GM18499 (cell line): ENCODE results near the gene SERPINB6.
A peak's percentile ranks its signal among the peaks of the same experiment; 100 is the strongest.
"Not testable (repeated sequence)": the region's sequence is repeated elsewhere in the genome, so short reads cannot be mapped to it uniquely, and the experiment has no call there.

Experiments used
- ATAC-seq: cut with Tn5 transposase; IDR thresholded peaks from one replicate; pipeline ENCODE4 v1.9.1; 2021; ENCODE audit warnings: moderate number of reproducible peaks; ENCODE audit not compliant: insufficient read depth, unreplicated experiment

The SERPINB6 gene

DNA sequence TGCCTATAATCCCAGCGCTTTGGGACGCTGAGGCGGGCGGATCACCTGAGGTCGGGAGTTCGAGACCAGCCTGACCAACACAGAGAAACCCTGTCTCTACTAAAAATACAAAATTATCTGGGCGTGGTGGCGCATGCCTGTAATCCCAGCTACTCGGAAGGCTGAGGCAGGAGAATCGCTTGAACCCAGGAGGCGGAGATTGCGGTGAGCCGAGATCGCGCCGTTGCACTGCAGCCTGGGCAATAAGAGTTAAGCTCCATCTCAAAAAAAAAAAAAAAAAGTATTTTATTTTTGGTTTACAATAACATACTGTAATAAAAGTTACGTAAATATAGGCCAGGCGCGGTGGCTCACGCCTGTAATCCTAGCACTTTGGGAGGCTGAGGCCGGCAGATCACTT, 29.3 kb downstream of the SERPINB6 start:
- not testable (repeated sequence) for ATAC-seq

DNA sequence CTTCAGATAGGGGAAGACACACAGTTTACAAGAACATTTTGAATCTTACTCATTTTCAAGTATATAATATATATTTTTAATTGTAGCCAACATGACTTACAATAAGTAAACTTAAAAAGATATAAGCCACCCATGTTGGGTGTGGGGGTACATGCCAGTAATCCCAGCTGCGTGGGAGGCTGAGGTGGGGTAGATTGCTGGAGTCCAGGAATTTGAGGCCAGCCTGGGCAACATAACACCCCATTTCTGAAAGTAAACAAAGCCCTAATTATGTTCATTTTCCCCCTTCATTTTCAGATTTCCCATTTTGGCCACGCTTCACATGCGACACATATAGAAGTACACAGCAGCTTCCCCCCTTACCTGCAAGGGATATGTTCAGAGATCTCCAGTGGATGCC, 30.5 kb downstream of the SERPINB6 start:
- no peak for ATAC-seq

DNA sequence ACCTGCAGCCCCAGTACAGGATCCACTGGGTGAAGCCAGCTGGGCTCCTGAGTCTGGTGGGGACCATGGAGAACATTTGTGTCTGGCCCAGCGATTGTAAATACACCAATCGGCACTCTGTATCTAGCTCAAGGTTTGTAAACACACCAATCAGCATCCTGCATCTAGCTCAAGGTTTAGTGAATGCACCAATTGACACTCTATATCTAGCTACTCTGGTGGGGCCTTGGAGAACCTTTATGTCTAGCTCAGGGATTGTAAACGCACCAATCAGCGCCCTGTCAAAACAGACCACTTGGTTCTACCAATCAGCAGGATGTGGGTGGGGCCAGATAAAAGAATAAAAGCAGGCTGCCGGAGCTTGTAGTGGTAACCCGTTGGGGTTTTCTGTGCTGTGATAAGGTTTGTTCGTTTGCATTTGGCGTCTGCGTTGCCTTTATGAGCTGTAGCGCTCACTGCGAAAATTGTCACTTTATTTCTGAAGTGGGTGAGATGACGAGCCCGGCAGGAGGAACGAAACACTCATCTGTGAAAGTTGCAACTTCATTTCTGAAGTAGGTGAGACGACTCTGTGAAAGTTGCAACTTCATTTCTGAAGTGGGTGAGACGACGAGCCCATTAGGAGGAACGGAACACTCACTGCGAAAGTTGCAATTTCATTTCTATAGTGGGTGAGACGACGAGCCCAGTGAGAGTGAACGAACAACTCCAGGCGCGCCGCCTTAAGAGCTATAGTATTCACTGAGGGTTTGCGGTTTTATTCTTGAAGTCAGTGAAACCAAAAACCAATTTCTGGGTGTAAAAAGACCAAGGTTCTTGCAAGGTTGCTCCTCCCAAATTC, 31.1 kb downstream of the SERPINB6 start:
- peak; percentile 71 for ATAC-seq

DNA sequence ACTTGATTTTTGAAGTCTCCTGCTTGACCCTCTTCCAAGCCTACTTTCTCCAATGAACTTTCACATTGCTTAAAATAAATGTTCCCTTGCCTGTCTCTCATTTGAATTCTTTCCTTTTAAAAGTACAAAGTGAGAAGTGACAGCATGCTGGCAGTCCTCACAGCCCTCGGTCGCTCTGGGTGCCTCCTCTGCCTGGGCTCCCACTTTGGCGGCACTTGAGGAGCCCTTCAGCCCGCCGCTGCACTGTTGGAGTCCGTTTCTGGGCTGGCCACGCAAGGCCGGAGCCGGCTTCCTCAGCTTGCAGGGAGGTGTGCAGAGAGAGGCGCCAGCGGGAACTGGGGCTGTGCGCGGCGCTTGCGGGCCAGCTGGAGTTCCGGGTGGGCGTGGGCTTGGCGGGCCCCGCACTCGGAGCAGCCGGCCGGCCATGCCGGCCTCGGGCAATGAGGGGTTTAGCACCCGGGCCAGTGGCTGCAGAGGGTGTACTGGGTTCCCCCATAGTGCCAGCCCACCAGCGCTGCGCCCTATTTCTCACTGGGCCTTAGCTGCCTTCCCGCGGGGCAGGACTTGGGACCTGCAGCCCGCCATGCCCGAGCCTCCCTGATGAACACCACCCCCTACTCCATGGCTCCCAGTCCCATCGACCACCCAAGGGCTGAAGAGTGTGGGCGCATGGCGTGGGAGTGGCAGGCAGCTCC, 31.9 kb downstream of the SERPINB6 start:
- ATAC-seq, result no peak

DNA sequence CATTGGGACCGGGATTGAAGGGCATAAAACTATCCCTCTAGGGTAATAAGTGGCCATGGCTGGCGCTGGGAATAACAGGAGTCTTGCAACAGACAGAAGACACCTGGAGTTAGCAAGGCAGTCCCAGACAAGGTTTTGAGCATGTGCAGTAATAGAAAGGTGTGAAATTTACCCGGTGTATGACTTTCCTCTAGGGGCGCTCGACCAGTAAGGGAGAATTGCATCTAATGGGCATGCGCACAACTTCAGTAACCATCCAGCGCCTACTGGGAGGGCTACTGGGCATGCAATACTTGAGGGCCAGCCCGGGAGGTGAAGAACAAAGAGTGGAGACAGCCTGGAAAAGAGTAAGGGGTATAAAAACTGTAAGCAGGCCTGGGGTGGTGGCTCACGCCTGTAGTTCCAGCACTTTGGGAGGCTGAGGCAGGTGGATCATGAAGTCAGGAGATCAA, 32.7 kb downstream of the SERPINB6 start:
- ATAC-seq, result no peak

DNA sequence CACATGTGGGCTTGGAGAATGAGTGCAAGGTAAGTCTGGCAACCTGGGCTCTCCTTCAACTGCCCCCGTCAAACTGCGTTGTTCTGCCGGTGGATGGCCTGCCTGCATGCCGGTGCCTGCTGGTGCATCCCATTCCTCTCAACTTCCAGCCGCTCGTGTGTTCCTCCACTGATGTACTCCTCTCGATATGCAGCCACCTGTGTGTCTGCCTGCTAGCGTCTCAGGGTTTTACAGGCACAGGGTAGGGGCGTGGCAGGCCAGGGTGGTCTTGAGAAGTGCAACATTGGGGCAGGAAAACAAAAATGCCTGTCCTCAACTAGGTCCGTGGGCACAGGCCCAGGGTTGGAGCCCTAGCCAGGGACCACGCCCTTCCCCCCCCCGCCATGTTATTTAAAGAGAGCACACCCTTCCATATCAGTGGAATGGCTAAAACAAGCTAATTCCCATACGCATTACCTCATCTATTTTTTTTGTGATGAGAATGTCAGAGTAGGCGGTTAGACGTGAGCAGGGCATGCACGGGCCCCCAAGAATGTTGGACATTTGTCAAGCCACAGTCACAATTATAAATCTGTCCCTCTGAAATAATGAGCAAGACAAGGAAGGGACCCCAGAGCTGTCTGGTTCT, 33.2 kb downstream of the SERPINB6 start:
- ATAC-seq, result no peak

DNA sequence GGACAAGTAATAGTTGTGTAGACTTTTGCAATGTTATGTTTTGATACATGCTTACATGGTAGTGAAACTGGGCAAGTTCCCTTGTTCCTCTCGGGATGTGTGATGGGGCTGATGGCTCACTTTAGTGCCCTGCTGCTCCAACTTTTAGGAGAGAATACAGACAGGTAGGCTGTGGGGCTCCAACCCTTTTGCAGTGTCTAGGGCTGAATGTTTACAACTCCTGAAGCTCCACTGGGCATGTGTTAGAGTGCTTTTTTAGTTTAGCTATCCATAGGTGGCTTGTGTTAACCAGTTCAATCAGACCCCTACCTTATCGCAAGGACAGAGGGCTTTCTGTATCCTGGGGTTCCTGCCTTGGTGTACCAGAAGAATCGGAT, 33.8 kb downstream of the SERPINB6 start:
- ATAC-seq, result no peak

DNA sequence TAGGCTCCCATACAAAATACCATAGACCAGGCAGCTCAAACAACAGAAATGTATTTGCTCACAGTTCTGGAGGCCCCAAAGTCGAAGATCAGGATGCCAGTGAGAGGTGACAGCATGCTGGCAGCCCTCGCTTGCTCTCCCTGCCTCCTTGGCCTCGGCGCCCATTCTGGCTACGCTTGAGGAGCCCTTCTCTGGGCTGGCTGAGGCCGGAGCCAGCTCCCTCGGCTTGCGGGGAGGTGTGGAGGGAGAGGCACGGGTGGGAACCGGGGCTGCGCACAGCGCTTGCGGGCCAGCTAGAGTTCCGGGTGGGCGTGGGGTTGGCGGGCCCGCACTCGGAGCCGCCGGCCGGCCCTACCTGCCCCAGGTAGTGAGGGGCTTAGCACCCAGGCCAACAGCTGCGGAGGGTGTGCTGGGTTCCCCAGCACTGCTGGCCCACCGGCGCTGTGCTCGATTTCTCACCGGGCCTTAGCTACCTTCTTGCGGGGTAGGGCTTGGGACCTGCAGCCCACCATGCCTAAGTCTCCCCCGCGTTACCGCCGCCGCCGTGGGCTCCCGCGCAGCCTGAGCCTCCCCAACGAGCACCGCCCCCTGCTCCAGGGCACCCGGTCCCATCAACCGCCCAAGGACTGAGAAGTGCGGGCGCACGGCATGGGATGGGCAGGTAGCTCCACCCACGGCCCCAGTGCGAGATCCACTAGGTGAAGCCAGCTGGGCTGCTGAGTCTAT, 35.6 kb downstream of the SERPINB6 start:
- no peak for ATAC-seq

DNA sequence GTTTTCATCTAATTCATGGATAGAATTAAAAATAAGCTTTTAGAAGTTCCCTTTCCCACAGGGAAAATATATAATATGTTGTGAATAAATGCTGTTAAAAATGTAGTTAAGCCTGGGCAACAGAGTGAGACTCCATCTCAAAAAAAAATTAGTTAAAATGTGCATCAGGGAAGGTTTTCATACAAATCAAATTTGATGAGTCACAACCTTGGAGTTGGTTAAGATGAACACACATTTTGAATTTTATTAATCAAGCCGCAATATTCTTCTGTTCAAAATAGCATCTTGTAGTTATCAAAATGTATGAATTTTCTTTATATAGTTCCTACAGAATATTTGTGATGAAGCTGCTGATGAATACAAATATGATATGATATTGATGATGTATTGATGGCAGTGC, 37.3 kb downstream of the SERPINB6 start:
- ATAC-seq, result no peak

DNA sequence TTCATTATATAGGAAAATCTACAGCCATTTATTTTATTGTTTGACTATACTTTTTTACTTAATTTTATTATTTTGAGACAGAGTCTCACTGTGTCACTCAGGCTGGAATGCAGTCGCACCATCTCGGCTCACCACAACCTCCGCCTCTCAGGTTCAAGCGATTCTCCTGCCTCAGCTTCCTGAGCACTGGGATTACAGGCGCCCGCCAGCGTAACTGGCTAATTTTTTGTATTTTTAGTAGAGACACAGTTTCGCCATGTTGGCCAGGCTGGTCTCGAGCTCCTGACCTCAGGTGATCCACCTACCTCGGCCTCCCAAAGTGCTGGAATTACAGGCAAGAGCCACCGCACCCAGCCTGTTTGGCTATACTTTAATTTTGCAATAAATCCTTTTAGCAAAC, 38.5 kb downstream of the SERPINB6 start:
- ATAC-seq, result not testable (repeated sequence)

DNA sequence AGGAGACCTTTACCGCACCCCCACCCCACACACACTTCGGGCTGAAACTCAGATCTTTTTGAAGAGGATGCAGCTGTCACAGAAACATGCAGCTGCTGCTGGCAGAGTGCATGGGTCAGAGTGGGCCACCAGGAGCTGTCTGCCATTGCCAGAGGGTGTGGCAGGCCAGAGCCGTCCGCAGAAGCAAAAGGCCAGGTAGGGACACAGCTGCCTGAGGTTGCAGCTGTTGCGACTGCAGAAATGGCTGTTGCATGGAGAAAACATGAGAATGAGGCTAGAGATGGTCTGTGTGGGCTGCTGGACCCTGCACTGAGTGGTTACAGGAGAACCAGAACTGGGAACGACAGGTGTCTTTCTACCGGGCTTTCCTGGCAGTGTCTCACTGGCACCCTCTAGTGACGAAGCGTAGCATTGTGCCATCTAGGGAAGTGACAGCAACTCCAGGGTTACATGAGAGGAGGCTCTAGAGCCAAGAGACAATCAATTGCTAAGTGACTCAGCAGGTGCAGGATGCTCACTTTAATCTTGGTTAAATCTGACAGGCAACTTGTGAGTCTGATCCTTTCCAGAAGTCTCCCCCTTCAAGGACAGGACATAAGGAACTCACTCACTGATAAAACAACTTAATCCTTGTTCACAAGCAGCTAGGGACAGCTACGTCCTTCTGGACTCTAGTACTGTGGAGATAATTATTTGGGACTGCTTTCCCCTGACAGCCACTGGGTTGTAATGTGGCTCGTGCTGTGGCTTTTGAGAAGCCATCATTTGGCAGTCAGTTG, 39.2 kb downstream of the SERPINB6 start:
- ATAC-seq, result no peak

DNA sequence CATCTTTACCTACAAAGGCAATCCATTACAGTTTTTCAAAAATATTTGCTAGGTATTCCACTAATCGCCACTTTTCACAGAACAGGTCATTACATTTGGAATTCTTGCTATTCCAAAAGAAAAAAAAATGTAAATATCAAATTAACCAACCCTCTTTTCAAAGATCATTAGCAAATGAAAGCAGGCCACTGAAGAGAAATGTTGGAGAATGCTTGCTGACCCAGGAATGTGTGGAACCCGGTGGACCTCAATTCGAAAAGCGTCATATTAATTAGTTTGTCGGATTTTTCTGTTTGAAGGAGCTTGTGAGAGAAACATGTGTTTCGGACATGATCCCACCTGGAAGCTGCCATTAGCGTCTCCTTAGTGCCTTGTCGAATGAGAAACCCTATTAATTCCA, 40.3 kb downstream of the SERPINB6 start:
- no peak for ATAC-seq

DNA sequence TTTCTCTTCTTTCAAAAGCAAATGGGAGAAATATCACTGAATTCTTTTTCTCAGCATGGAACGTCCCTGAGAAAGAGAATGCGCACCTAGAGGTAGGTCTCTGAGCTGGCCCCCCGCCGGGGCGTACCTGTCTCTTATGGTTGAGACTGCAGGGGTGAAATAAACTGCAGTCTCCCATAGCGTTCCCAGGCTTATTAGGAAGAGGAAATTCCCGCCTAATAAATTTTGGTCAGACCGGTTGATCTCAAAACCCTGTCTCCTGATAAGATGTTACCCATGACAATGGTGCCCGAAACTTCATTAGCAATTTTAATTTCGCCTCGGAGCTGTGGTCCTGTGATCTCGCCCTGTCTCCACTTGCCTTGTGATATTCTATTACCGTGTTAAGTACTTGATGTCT, 43.4 kb downstream of the SERPINB6 start:
- ATAC-seq, result not testable (repeated sequence)

DNA sequence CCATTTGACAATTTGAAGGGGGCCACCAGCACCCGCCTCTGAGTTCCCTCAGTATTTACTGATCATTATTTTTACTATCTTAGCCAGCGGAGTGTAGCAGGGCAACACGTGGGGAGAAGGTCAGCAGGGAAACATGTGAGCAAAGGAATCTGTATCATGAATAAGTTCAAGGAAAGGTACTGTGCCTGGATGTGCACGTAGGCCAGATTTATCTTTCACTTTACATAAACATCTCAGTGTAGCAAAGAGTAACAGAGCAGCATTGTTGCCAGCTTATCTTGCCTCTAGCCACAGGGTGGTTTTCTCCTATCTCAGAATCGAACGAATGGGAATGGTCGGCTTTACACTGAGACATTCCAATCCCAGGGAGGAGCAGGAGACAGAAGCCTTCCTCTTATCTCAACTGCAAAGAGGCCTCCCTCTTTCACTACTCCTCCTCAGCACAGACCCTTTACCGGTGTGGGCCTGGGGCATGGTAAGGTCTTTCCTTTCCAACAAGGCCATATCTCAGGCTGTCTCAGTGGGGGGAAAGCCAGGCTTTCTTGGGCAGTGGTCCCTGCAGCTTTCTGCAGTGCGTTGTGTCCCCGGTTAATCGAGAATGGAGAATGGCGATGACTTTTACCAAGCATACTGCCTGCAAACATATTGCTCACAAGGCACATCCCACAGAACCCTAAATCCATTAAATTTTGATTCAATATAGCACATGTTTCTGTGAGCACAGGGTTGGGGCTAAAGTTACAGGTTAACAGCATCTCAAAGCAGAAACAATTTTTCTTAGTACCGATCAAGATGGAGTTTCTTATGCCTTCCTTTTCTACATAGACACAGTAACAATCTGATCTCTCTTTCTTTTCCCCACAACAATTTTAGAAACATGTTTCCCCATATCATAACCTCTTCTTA, 45.3 kb downstream of the SERPINB6 start:
- ATAC-seq, result not testable (repeated sequence)

DNA sequence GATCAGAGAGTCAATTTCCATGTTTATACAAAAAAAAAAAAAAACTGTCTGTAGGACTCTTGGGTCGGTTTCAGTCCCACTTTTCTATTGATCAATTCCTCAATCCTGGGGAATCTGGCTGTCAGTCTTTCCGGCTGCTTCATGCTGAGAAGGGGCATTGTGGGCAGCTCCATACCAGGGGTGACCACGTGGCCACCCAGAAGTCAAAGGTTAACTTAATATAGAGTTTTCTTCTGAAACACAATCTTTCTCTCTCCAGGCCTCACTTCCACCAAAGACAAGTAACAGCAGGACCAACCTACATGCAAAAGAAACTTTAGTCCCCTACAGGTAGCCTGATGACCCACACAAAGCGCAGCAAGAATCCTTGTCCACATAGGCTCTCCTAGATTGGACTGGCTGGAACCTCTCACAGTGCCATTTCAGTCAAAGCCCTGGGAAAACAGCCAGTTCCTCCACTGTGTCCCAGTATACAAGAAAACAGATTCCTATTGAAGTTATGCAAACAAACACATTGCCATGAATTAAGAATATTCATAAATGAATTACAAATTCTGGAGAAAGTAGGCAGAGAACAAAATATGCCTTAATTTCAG, 49.7 kb downstream of the SERPINB6 start:
- no peak for ATAC-seq

DNA sequence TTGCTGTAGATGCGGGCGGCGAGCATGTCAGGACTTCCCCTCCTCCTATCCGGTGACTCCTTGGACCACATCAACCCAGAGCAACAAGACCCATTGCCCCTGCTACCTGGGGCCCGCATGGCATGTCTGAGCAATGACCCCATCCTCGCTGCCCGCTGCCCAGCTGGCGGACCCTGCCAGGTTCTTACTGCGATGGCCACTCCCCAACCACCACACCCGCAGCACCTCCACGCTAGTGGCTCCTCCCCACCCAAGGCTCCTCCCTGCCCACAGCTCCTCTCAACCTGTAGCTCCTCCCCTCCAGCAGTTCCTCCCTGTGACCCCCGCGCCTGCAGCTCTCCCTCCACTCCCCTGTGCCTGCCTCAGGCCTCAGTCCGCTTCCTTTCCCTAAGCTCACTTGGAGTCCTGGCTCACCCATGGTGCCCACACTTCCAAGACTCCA, 50.7 kb downstream of the SERPINB6 start:
- ATAC-seq, result no peak

DNA sequence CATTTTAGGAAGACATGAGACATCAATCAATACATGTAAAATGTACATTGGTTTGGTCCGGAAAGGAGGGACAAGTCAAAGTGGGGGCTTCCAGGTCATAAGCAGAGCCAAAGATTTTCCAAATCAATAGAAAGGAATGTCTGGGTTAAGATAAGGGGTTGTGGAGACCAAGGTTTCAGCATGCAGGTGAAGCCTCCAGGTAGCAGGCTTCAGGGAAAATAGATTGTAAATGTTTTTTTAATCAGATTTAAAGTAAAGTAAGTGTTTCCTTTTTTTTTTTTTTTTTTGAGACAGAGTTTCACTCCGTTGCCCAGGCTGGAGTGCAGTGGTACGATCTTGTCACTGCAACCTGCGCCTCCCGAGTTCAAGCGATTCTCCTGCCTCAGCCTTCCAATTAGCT, 51.5 kb downstream of the SERPINB6 start:
- no peak for ATAC-seq

DNA sequence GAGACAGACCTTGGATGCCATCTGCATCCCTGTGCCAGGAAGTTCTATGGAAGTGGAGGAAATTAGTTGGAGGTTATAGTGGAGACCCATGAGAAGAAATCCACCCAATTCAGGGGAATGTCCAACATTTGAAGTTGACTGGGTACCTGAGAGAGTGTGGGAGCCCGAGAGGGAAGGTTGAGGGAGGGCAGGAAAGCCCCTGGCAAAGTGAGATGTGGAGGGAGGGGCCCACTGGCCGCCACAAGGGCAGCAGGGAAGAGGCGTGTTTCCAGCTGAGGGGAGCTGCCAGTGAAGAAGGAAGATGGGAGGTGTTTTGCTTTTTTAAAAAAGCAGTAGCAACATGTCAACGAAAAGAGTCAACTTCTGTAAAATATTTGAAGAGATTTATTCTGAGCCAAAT, 52.0 kb downstream of the SERPINB6 start:
- ATAC-seq, result no peak
